SK-N-SH (cell line): Measurements from ENCODE around the gene B3GALNT1. TPM values are rescaled to one million over a fixed set of nuclear protein-coding genes. Genes with fewer than 3 reads are reported as not detected.

Experiments used
- CTCF ChIA-PET: fragments of 300-600, 350-600 bp; formaldehyde crosslinking; extraction: SDS; loops from one replicate; lab custom pipeline; 2021; lab: Yijun Ruan, JAX
- POLR2A ChIA-PET: fragments of 350-600 bp; sonication (Branson Sonifier 250); formaldehyde crosslinking; extraction: SDS; loops from one replicate; lab custom pipeline; 2020; ENCODE audit warnings: antibody characterized with exemption, inconsistent platforms; lab: Yijun Ruan, JAX
- DNase-seq: peaks from one replicate; pipeline ENCODE4 v3.0.0; 2012
- H2AFZ ChIP-seq: fragments of 200-600 bp; sonication (generic); 2 replicates; pipeline ENCODE4 v1.8.1; 2016; ENCODE audit warnings: antibody characterized with exemption, mild to moderate bottlenecking, low read depth
- H3F3A ChIP-seq: fragments of 200-600 bp; sonication (generic); replicated peaks from 2 replicates; pipeline ENCODE3; 2016; ENCODE audit warnings: antibody characterized with exemption, mild to moderate bottlenecking; ENCODE audit not compliant: insufficient read depth
- H3K27ac ChIP-seq, 2 experiments: fragments of 200-500 bp in 1 of 2; fragments of 200-600 bp in 1 of 2; sonication (Bioruptor generic) in 1 of 2; sonication (generic), shearing (Covaris generic) in 1 of 2; 2 replicates each; pipeline versions ENCODE4 v1.5.1 to v1.6.1; 2014 to 2016; ENCODE audit warnings: low read depth in 2 of 2, inconsistent platforms in 1 of 2, low read length in 1 of 2, mild to moderate bottlenecking in 1 of 2, mixed read lengths in 1 of 2
- H3K27me3 ChIP-seq: fragments of 200-600 bp; sonication (generic), shearing (Covaris generic); 2 replicates; pipeline ENCODE4 v1.6.1; 2016; ENCODE audit warnings: mixed run types; ENCODE audit not compliant: insufficient read depth
- H3K36me3 ChIP-seq, 2 experiments: fragments of 200-500 bp in 1 of 2; fragments of 200-600 bp in 1 of 2; sonication (Bioruptor generic) in 1 of 2; sonication (generic) in 1 of 2; replicated peaks in 1 of 2; 2 replicates each; pipeline versions ENCODE3 to v1.5.1; 2014 to 2016; ENCODE audit warnings: low read length in 1 of 2, mild to moderate bottlenecking in 1 of 2; ENCODE audit not compliant: insufficient read depth in 2 of 2, control insufficient read depth in 1 of 2
- H3K4me1 ChIP-seq, 2 experiments: fragments of 200-500 bp in 1 of 2; fragments of 200-600 bp in 1 of 2; sonication (Bioruptor generic) in 1 of 2; sonication (generic), shearing (Covaris generic) in 1 of 2; 2 replicates each; pipeline versions ENCODE4 v1.5.1 to v1.6.1; 2014 to 2016; ENCODE audit warnings: low read depth in 1 of 2, low read length in 1 of 2, mixed run types in 1 of 2; ENCODE audit not compliant: insufficient read depth in 2 of 2, control insufficient read depth in 1 of 2
- H3K4me2 ChIP-seq: fragments of 200-600 bp; sonication (generic), shearing (Covaris generic); 2 replicates; pipeline ENCODE4 v1.6.1; 2017; ENCODE audit warnings: mixed run types
- H3K4me3 ChIP-seq, 2 experiments: fragments of 200-500 bp in 1 of 2; fragments of 200-600 bp in 1 of 2; sonication (Bioruptor generic) in 1 of 2; sonication (generic), shearing (Covaris generic) in 1 of 2; 2 replicates each; pipeline versions ENCODE4 v1.5.1 to v1.8.1; 2014 to 2016; ENCODE audit warnings: low read depth in 2 of 2, inconsistent platforms in 1 of 2, low read length in 1 of 2, mild to moderate bottlenecking in 1 of 2, mixed read lengths in 1 of 2, moderate library complexity in 1 of 2
- H3K79me2 ChIP-seq: fragments of 200-600 bp; sonication (generic); 2 replicates; pipeline ENCODE4 v1.8.1; 2017; ENCODE audit warnings: mild to moderate bottlenecking; ENCODE audit not compliant: insufficient read depth
- H3K9ac ChIP-seq: fragments of 200-600 bp; sonication (generic); 2 replicates; pipeline ENCODE4 v1.6.1; 2017; ENCODE audit warnings: mixed run types
- H3K9me2 ChIP-seq: fragments of 200-600 bp; sonication (generic); 2 replicates; pipeline ENCODE4 v1.6.1; 2017; ENCODE audit warnings: mixed run types
- H3K9me3 ChIP-seq: fragments of 200-600 bp; sonication (generic); 2 replicates; pipeline ENCODE4 v1.6.1; 2017; ENCODE audit warnings: mixed run types, mild to moderate bottlenecking, moderate library complexity
- H4K20me1 ChIP-seq: fragments of 200-600 bp; sonication (generic); 2 replicates; pipeline ENCODE4 v1.6.1; 2017; ENCODE audit warnings: mild to moderate bottlenecking, mixed run types; ENCODE audit not compliant: insufficient read depth
- EP300 ChIP-seq, 2 experiments: IDR thresholded peaks; 2 replicates each; pipeline versions ENCODE4 v1.4.0 to v1.6.1; 2012; ENCODE audit warnings: borderline replicate concordance in 1 of 2, low read depth in 1 of 2, low read length in 1 of 2
- EZH2phosphoT487 ChIP-seq: fragments of 200-600 bp; sonication (generic); IDR thresholded peaks from 2 replicates; pipeline ENCODE4 v1.6.1; 2017; ENCODE audit warnings: low read depth, mixed run types, mild to moderate bottlenecking, antibody characterized with exemption, moderate library complexity, borderline replicate concordance
- JUND ChIP-seq: IDR thresholded peaks from 2 replicates; pipeline ENCODE4 v1.4.0; 2012
- MXI1 ChIP-seq: IDR thresholded peaks from 2 replicates; pipeline ENCODE4 v1.6.1; 2012; ENCODE audit warnings: mild to moderate bottlenecking, low read depth, low read length, improper control_type of control experiment
- PBX3 ChIP-seq: IDR thresholded peaks from 2 replicates; pipeline ENCODE4; 2012
- POLR2AphosphoS5 ChIP-seq: IDR thresholded peaks from 2 replicates; pipeline ENCODE4 v1.6.1; 2012; ENCODE audit warnings: low read depth, low read length
- RAD21 ChIP-seq: IDR thresholded peaks from 2 replicates; pipeline ENCODE4 v1.6.1; 2012; ENCODE audit warnings: mild to moderate bottlenecking, low read length
- RCOR1 ChIP-seq: fragments of 150-350 bp; IDR thresholded peaks from 2 replicates; pipeline ENCODE4 v1.6.1; 2017; ENCODE audit warnings: antibody characterized with exemption, low read length
- RXRA ChIP-seq: IDR thresholded peaks from 2 replicates; pipeline ENCODE4 v1.4.0; 2012; ENCODE audit warnings: low read depth, mild to moderate bottlenecking, borderline replicate concordance
- SMC3 ChIP-seq: IDR thresholded peaks from 2 replicates; pipeline ENCODE4 v1.6.1; 2012; ENCODE audit warnings: low read depth, low read length, improper control_type of control experiment
- USF1 ChIP-seq: IDR thresholded peaks from 2 replicates; pipeline ENCODE4 v1.4.0; 2012; ENCODE audit warnings: low read depth, borderline replicate concordance
- USF2 ChIP-seq: fragments of 150-350 bp; IDR thresholded peaks from 2 replicates; pipeline ENCODE4 v1.6.1; 2017; ENCODE audit warnings: antibody characterized with exemption, low read length, low read depth, borderline replicate concordance
- ZBTB33 ChIP-seq: IDR thresholded peaks from 2 replicates; pipeline ENCODE4 v1.4.0; 2012; ENCODE audit warnings: low read depth, borderline replicate concordance
- WGBS: methylation state at CpG from one replicate; pipeline ENCODE4 v1.1.6; 2017; ENCODE audit warnings: low lambda C conversion rate; 5-methylcytosine and 5-hydroxymethylcytosine counted together
- polyA plus RNA-seq, 3 experiments: library from polyadenylated mRNA; depleted of rRNA; stranded (reverse); fragments of >200 nt; gene quantifications; 2 replicates each; pipeline ENCODE4 v1.2.3, GENCODE V29; 2012

Gene B3GALNT1
- polyA plus RNA-seq, 1 of the 3 experiments (the other 2 are of a cell fraction) = 0.15 TPM

GRCh38 chr3:161153480-161153879, 48.3 kb upstream of the B3GALNT1 start:
- H4K20me1 ChIP-seq = no peaks in the 10 kb centered on the region

More at GRCh38 chr3:161153480-161153879, 48.3 kb upstream of the B3GALNT1 start:
- H3K9me2 ChIP-seq = no peaks in the 10 kb centered on the region
- H3K9me3 ChIP-seq = no peaks in the 10 kb centered on the region
- H3K9ac ChIP-seq = no peak overlapping the region
- no peaks in the 10 kb centered on the region for H3K36me3 ChIP-seq
- DNase-seq = no peak
- no peaks in the 10 kb centered on the region for H3F3A ChIP-seq
- CTCF ChIA-PET = no interaction called here
- no peaks in the 10 kb centered on the region for H3K79me2 ChIP-seq
- no peaks in the 10 kb centered on the region for H3K27me3 ChIP-seq
- no peak overlapping the region for H3K4me2 ChIP-seq
- no peaks in the 10 kb centered on the region for H3K4me1 ChIP-seq
- no peak overlapping the region for H3K4me3 ChIP-seq
- POLR2A ChIA-PET = no interaction called here
- TF ChIP-seq PBX3 = no peak
- no peak for TF ChIP-seq EZH2phosphoT487
- no peak for TF ChIP-seq USF1
- TF ChIP-seq EP300 (IDR thresholded peaks at IDR 0.05; ENCODE audit: borderline replicate concordance in 1 of 2, low read depth in 1 of 2, low read length in 1 of 2) = no peak
- no peak for TF ChIP-seq RXRA
- TF ChIP-seq MXI1 = no peak
- no peak for TF ChIP-seq JUND
- no peak for TF ChIP-seq RAD21
- TF ChIP-seq ZBTB33 = no peak
- TF ChIP-seq USF2 = no peak
- TF ChIP-seq RCOR1 = no peak
- TF ChIP-seq POLR2AphosphoS5 = no peak
- no peak for TF ChIP-seq SMC3
- no peak overlapping the region for H3K27ac ChIP-seq
- 25% methylated on average over 3 of the region's 3 CpGs for WGBS
- no peak overlapping the region for H2AFZ ChIP-seq
